ENCODE data around the gene DMBX1.

DMBX1 gene

GRCh38 chr1:46464013-46464548 is 25.6 kb upstream of the DMBX1 start:
- H4K20me1 ChIP-seq (ENCODE audit: control insufficient read depth, insufficient read depth, low read depth, low read length) = no peaks in the 10 kb centered on the region
- no peaks in the 10 kb centered on the region for H3K9me2 ChIP-seq (replicated peaks; ENCODE audit: control insufficient read depth, low read length)
- H3K4me1 ChIP-seq (ENCODE audit: control insufficient read depth, low read length) = no peaks in the 10 kb centered on the region
- peaks cover 38% of the 10 kb centered on the region for H3K27me3 ChIP-seq (ENCODE audit: control insufficient read depth, low read length)
- no peaks in the 10 kb centered on the region for H3K36me3 ChIP-seq (ENCODE audit: control insufficient read depth, low read length)
- H3K4me3 ChIP-seq (ENCODE audit: low read length) = no peak overlapping the region
- TF ChIP-seq EZH2phosphoT487 (IDR thresholded peaks at IDR 0.05; ENCODE audit: borderline replicate concordance, low read length) = no peak
- no peak for TF ChIP-seq CTCF (IDR thresholded peaks at IDR 0.05; ENCODE audit: low read depth, low read length, poor library complexity, severe bottlenecking)
- no peak overlapping the region for H3K4me2 ChIP-seq (ENCODE audit: low read length)
- H3F3A ChIP-seq (ENCODE audit: control insufficient read depth, insufficient read depth) = no peaks in the 10 kb centered on the region
- no peak overlapping the region for H3K27ac ChIP-seq (ENCODE audit: low read depth, low read length)
- no peaks in the 10 kb centered on the region for H3K79me2 ChIP-seq (ENCODE audit: control insufficient read depth, low read length)
- no peaks in the 10 kb centered on the region for H3K9me3 ChIP-seq (ENCODE audit: control insufficient read depth, insufficient read depth, low read length)

GRCh38 chr1:46464915-46465314 is 24.7 kb upstream of the DMBX1 start:
- no peaks in the 10 kb centered on the region for H3F3A ChIP-seq (ENCODE audit: control insufficient read depth, insufficient read depth)
- H3K9me2 ChIP-seq (replicated peaks; ENCODE audit: control insufficient read depth, low read length) = no peaks in the 10 kb centered on the region
- no peaks in the 10 kb centered on the region for H3K79me2 ChIP-seq (ENCODE audit: control insufficient read depth, low read length)
- TF ChIP-seq EZH2phosphoT487 (IDR thresholded peaks at IDR 0.05; ENCODE audit: borderline replicate concordance, low read length) = no peak
- no peak for TF ChIP-seq CTCF (IDR thresholded peaks at IDR 0.05; ENCODE audit: low read depth, low read length, poor library complexity, severe bottlenecking)
- H4K20me1 ChIP-seq (ENCODE audit: control insufficient read depth, insufficient read depth, low read depth, low read length) = no peaks in the 10 kb centered on the region
- peaks cover 38% of the 10 kb centered on the region for H3K27me3 ChIP-seq (ENCODE audit: control insufficient read depth, low read length)
- no peaks in the 10 kb centered on the region for H3K9me3 ChIP-seq (ENCODE audit: control insufficient read depth, insufficient read depth, low read length)
- no peaks in the 10 kb centered on the region for H3K4me1 ChIP-seq (ENCODE audit: control insufficient read depth, low read length)
- H3K36me3 ChIP-seq (ENCODE audit: control insufficient read depth, low read length) = no peaks in the 10 kb centered on the region
- H3K27ac ChIP-seq (ENCODE audit: low read depth, low read length) = no peak overlapping the region
- no peak overlapping the region for H3K4me2 ChIP-seq (ENCODE audit: low read length)
- H3K4me3 ChIP-seq (ENCODE audit: low read length) = no peak overlapping the region

GRCh38 chr1:46465981-46466476 is 23.6 kb upstream of the DMBX1 start:
- no peak overlapping the region for H3K27ac ChIP-seq (ENCODE audit: low read depth, low read length)
- no peaks in the 10 kb centered on the region for H3K4me1 ChIP-seq (ENCODE audit: control insufficient read depth, low read length)
- H3K4me3 ChIP-seq (ENCODE audit: low read length) = peak overlapping the region; percentile 40
- H3K79me2 ChIP-seq (ENCODE audit: control insufficient read depth, low read length) = no peaks in the 10 kb centered on the region
- H3F3A ChIP-seq (ENCODE audit: control insufficient read depth, insufficient read depth) = no peaks in the 10 kb centered on the region
- H4K20me1 ChIP-seq (ENCODE audit: control insufficient read depth, insufficient read depth, low read depth, low read length) = no peaks in the 10 kb centered on the region
- peak overlapping the region; percentile 43; the same call in 1 of the 2 replicates for H3K4me2 ChIP-seq (ENCODE audit: low read length)
- TF ChIP-seq EZH2phosphoT487 (IDR thresholded peaks at IDR 0.05; ENCODE audit: borderline replicate concordance, low read length) (no peak), CTCF (IDR thresholded peaks at IDR 0.05; ENCODE audit: low read depth, low read length, poor library complexity, severe bottlenecking) (no peak)
- no peaks in the 10 kb centered on the region for H3K9me3 ChIP-seq (ENCODE audit: control insufficient read depth, insufficient read depth, low read length)
- no peaks in the 10 kb centered on the region for H3K36me3 ChIP-seq (ENCODE audit: control insufficient read depth, low read length)
- H3K27me3 ChIP-seq (ENCODE audit: control insufficient read depth, low read length) = peaks cover 29% of the 10 kb centered on the region
- no peaks in the 10 kb centered on the region for H3K9me2 ChIP-seq (replicated peaks; ENCODE audit: control insufficient read depth, low read length)
